ENCODE data around the gene H6PD. TPM values are rescaled to one million over a fixed set of nuclear protein-coding genes. Genes with fewer than 3 reads are reported as not detected.

The H6PD gene
- total and polyA plus RNA-seq, 2 experiments from 2014 or later: 1.2 to 4.7 TPM

- H3K9me3 Mint-ChIP-seq: peaks cover 33% of the 10 kb centered on the region
Measured at GRCh38 chr1:9257851-9258250, 23.3 kb downstream of the H6PD start.

More at GRCh38 chr1:9257851-9258250, 23.3 kb downstream of the H6PD start:
- no peaks in the 10 kb centered on the region for H3K36me3 ChIP-seq (ENCODE audit: insufficient read depth)
- no peaks in the 10 kb centered on the region for H3K79me2 ChIP-seq (replicated peaks; ENCODE audit: insufficient read depth)
- no peaks in the 10 kb centered on the region for H4K20me1 ChIP-seq (replicated peaks; ENCODE audit: insufficient read depth)
- H3K4me3 ChIP-seq: no peak overlapping the region
- H3K27me3 ChIP-seq (ENCODE audit: insufficient read depth): no peaks in the 10 kb centered on the region
- H3F3A ChIP-seq (replicated peaks; ENCODE audit: low read depth): peaks cover 15% of the 10 kb centered on the region; the same call in 1 of the 2 replicates
- peaks cover 6% of the 10 kb centered on the region; the same call in 1 of the 2 replicates for H3K9me2 ChIP-seq (ENCODE audit: insufficient read depth)
- no peak overlapping the region for H3K27ac ChIP-seq (ENCODE audit: low read depth)
- Mint-ChIP-seq H3K4me1 (peaks cover 18% of the 10 kb centered on the region), H3K36me3 (ENCODE audit: low read depth) (peaks cover 28% of the 10 kb centered on the region), H3K27ac (no peak overlapping the region), H3K27me3 (ENCODE audit: insufficient read depth, low read depth, poor library complexity) (peaks cover 13% of the 10 kb centered on the region), H3K4me3 (no peak overlapping the region)
- ATAC-seq: no peak
- no peak overlapping the region for H2AFZ ChIP-seq
- no peak for DNase-seq (ENCODE audit: low spot score)
- TF ChIP-seq, protein P1, sequence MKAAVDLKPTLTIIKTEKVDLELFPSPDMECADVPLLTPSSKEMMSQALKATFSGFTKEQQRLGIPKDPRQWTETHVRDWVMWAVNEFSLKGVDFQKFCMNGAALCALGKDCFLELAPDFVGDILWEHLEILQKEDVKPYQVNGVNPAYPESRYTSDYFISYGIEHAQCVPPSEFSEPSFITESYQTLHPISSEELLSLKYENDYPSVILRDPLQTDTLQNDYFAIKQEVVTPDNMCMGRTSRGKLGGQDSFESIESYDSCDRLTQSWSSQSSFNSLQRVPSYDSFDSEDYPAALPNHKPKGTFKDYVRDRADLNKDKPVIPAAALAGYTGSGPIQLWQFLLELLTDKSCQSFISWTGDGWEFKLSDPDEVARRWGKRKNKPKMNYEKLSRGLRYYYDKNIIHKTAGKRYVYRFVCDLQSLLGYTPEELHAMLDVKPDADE (IDR thresholded peaks at IDR 0.05): no peak
- no peak for TF ChIP-seq STAT1 (IDR thresholded peaks at IDR 0.05; ENCODE audit: unreplicated experiment)
- TF ChIP-seq, protein P2, sequence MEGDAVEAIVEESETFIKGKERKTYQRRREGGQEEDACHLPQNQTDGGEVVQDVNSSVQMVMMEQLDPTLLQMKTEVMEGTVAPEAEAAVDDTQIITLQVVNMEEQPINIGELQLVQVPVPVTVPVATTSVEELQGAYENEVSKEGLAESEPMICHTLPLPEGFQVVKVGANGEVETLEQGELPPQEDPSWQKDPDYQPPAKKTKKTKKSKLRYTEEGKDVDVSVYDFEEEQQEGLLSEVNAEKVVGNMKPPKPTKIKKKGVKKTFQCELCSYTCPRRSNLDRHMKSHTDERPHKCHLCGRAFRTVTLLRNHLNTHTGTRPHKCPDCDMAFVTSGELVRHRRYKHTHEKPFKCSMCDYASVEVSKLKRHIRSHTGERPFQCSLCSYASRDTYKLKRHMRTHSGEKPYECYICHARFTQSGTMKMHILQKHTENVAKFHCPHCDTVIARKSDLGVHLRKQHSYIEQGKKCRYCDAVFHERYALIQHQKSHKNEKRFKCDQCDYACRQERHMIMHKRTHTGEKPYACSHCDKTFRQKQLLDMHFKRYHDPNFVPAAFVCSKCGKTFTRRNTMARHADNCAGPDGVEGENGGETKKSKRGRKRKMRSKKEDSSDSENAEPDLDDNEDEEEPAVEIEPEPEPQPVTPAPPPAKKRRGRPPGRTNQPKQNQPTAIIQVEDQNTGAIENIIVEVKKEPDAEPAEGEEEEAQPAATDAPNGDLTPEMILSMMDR (conservative IDR thresholded peaks at IDR 0.05; ENCODE audit: low read depth in 2 of 2): no peak
- TF ChIP-seq JUNB (IDR thresholded peaks at IDR 0.05; ENCODE audit: unreplicated experiment): no peak
- no peak for TF ChIP-seq EZH2 (IDR thresholded peaks at IDR 0.05; ENCODE audit: low read depth, unreplicated experiment)
- TF ChIP-seq, protein P3, sequence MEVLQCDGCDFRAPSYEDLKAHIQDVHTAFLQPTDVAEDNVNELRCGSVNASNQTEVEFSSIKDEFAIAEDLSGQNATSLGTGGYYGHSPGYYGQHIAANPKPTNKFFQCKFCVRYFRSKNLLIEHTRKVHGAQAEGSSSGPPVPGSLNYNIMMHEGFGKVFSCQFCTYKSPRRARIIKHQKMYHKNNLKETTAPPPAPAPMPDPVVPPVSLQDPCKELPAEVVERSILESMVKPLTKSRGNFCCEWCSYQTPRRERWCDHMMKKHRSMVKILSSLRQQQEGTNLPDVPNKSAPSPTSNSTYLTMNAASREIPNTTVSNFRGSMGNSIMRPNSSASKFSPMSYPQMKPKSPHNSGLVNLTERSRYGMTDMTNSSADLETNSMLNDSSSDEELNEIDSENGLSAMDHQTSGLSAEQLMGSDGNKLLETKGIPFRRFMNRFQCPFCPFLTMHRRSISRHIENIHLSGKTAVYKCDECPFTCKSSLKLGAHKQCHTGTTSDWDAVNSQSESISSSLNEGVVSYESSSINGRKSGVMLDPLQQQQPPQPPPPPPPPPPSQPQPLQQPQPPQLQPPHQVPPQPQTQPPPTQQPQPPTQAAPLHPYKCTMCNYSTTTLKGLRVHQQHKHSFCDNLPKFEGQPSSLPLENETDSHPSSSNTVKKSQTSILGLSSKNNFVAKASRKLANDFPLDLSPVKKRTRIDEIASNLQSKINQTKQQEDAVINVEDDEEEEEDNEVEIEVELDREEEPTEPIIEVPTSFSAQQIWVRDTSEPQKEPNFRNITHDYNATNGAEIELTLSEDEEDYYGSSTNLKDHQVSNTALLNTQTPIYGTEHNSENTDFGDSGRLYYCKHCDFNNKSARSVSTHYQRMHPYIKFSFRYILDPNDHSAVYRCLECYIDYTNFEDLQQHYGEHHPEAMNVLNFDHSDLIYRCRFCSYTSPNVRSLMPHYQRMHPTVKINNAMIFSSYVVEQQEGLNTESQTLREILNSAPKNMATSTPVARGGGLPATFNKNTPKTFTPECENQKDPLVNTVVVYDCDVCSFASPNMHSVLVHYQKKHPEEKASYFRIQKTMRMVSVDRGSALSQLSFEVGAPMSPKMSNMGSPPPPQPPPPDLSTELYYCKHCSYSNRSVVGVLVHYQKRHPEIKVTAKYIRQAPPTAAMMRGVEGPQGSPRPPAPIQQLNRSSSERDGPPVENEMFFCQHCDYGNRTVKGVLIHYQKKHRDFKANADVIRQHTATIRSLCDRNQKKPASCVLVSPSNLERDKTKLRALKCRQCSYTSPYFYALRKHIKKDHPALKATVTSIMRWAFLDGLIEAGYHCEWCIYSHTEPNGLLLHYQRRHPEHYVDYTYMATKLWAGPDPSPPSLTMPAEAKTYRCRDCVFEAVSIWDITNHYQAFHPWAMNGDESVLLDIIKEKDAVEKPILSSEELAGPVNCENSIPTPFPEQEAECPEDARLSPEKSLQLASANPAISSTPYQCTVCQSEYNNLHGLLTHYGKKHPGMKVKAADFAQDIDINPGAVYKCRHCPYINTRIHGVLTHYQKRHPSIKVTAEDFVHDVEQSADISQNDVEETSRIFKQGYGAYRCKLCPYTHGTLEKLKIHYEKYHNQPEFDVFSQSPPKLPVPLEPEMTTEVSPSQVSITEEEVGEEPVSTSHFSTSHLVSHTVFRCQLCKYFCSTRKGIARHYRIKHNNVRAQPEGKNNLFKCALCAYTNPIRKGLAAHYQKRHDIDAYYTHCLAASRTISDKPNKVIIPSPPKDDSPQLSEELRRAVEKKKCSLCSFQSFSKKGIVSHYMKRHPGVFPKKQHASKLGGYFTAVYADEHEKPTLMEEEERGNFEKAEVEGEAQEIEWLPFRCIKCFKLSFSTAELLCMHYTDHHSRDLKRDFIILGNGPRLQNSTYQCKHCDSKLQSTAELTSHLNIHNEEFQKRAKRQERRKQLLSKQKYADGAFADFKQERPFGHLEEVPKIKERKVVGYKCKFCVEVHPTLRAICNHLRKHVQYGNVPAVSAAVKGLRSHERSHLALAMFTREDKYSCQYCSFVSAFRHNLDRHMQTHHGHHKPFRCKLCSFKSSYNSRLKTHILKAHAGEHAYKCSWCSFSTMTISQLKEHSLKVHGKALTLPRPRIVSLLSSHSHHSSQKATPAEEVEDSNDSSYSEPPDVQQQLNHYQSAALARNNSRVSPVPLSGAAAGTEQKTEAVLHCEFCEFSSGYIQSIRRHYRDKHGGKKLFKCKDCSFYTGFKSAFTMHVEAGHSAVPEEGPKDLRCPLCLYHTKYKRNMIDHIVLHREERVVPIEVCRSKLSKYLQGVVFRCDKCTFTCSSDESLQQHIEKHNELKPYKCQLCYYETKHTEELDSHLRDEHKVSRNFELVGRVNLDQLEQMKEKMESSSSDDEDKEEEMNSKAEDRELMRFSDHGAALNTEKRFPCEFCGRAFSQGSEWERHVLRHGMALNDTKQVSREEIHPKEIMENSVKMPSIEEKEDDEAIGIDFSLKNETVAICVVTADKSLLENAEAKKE (CRISPR knock-in tag; IDR thresholded peaks at IDR 0.05): no peak
- no peak for TF ChIP-seq ZNF331 (CRISPR knock-in tag; IDR thresholded peaks at IDR 0.05; ENCODE audit: low read depth)
- TF ChIP-seq EZH2phosphoT487 (IDR thresholded peaks at IDR 0.05; ENCODE audit: unreplicated experiment): no peak
- TF ChIP-seq, protein P4, sequence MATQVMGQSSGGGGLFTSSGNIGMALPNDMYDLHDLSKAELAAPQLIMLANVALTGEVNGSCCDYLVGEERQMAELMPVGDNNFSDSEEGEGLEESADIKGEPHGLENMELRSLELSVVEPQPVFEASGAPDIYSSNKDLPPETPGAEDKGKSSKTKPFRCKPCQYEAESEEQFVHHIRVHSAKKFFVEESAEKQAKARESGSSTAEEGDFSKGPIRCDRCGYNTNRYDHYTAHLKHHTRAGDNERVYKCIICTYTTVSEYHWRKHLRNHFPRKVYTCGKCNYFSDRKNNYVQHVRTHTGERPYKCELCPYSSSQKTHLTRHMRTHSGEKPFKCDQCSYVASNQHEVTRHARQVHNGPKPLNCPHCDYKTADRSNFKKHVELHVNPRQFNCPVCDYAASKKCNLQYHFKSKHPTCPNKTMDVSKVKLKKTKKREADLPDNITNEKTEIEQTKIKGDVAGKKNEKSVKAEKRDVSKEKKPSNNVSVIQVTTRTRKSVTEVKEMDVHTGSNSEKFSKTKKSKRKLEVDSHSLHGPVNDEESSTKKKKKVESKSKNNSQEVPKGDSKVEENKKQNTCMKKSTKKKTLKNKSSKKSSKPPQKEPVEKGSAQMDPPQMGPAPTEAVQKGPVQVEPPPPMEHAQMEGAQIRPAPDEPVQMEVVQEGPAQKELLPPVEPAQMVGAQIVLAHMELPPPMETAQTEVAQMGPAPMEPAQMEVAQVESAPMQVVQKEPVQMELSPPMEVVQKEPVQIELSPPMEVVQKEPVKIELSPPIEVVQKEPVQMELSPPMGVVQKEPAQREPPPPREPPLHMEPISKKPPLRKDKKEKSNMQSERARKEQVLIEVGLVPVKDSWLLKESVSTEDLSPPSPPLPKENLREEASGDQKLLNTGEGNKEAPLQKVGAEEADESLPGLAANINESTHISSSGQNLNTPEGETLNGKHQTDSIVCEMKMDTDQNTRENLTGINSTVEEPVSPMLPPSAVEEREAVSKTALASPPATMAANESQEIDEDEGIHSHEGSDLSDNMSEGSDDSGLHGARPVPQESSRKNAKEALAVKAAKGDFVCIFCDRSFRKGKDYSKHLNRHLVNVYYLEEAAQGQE (IDR thresholded peaks at IDR 0.05; ENCODE audit: unreplicated experiment): no peak
- no peak for TF ChIP-seq NANOG (IDR thresholded peaks at IDR 0.05; ENCODE audit: borderline replicate concordance)
- TF ChIP-seq CREB1 (CRISPR knock-in tag; IDR thresholded peaks at IDR 0.05; ENCODE audit: low read depth): no peak
- no peak for TF ChIP-seq POLR2AphosphoS5 (IDR thresholded peaks at IDR 0.05; ENCODE audit: low read depth)
- no peak for TF ChIP-seq ZNF114 (CRISPR knock-in tag; IDR thresholded peaks at IDR 0.05)
- H3K4me1 ChIP-seq (ENCODE audit: insufficient read depth): peaks cover 10% of the 10 kb centered on the region
- H3K4me2 ChIP-seq: no peak overlapping the region
